GM18909 (cell line): Measurements from ENCODE around the gene GDNF.
"Not testable (repeated sequence)": the region's sequence is repeated elsewhere in the genome, so short reads cannot be mapped to it uniquely, and the experiment has no call there.

Experiments
- ATAC-seq: cut with Tn5 transposase; IDR thresholded peaks from one replicate; pipeline ENCODE4 v1.9.1; 2021; ENCODE audit warnings: mild to moderate bottlenecking; ENCODE audit not compliant: unreplicated experiment, poor library complexity

GDNF gene

DNA sequence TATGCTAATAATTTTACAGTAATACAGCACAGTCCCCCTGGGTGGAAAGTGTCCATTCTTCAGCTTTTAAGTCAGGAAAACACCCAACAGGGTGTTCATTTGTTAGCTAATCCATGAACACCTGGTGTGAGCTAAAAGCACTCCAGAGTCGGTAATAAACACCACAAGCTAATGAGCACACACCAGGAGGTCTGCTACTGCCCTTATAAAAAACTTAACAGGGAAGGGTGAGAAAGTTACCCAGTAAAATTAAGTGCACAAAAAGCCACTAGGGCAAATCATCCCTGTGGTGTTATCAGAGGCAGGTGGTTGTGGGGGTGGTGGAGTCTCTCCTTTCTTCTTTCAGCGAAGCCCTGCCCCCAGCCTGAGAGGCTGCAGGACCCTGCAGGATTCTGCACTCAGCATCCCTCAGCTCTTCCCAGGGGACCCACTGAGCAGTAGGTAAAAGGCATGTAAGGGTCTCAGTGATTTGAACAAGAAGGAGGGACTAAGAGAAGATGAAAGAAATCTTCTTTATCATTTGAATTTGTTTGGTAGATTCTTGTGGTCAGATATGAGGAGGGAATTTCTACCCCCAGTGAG is 14.4 kb downstream of the GDNF start:
- ATAC-seq: no peak

- ATAC-seq: no peak
Measured at GRCh38 chr5:37823433-37824152, 16.2 kb downstream of the GDNF start.

- ATAC-seq: no peak
Measured at GRCh38 chr5:37816883-37817282, 23.0 kb downstream of the GDNF start.

DNA sequence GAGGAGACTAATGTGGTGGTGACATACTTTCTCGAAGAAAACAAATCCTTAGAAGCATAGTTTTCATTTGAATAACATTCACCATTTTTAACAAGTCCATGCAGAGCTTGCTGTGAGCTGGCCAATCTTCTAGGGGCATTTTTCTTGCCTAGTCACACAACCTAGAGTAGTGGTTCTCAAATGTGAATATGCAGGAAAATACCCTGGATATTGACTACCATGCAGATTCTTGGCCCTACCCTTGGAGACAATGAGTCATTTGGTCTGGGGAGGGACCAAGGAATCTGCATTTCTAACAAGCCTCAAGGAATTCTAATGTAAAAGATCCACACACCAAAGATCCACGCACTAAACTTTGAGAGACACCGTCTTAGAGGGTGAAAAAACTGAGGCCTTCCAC is 23.5 kb downstream of the GDNF start:
- ATAC-seq: no peak

- no peak for ATAC-seq
Measured at GRCh38 chr5:37815913-37816312, 23.9 kb downstream of the GDNF start.

- peak; percentile 33 for ATAC-seq
Measured at GRCh38 chr5:37814699-37815098, 25.1 kb downstream of the GDNF start.

DNA sequence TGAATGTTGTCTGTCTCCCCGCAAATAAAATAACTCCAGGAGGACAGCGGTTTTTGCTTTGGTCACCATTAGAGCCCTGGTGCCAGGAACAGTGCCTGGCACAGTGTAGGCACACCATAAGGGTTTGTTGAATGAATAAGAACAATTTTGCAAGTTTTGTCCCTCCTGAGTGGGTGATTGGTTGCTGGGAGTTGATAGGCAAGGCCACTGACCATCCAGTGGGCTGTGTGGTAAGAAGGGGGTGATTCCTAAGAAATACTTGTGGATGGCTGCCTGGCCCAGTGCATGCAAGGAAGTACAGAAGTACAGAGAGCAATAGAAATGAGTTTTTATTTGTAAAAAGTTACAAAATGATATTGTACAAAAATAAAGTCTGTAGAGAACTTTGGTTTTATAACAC is 27.5 kb downstream of the GDNF start:
- ATAC-seq: no peak

- ATAC-seq: no peak
Measured at GRCh38 chr5:37811866-37812265, 28.0 kb downstream of the GDNF start.

GRCh38 chr5:37810311-37810710 is 29.5 kb downstream of the GDNF start:
- ATAC-seq: no peak

GRCh38 chr5:37808945-37809344 is 30.9 kb downstream of the GDNF start:
- no peak for ATAC-seq

DNA sequence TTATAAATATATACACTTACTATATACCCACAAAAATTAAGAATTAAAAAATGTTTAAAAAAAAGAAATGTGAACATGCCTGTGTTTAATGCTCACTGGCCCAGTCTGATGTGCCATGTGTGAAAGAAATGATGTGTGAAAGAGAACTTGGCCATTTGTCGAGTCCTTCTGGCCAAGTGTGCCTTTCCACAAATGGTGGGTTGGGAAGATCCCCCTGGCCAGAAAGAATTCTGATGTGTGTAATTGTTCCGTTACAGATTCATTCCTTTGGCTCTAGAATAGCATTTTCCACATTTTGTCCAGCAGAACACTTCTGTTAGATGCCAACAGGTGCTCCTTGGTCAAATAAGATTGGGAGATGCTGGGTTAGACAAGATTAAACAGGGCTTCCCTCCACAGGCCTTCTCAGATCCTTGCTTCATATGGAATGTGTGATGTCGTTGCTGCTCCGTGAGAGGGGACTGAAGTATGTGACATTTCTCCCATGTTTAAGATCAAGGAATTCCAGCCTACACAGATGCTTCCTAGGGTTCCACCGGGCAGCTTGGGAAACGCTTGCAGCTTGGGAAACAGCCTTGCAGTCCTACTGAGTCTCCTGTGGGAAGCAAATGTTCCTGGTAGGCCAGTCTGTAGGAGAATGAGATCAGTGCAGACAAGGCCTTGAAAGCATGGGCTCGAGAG is 32.1 kb downstream of the GDNF start:
- ATAC-seq: no peak

DNA sequence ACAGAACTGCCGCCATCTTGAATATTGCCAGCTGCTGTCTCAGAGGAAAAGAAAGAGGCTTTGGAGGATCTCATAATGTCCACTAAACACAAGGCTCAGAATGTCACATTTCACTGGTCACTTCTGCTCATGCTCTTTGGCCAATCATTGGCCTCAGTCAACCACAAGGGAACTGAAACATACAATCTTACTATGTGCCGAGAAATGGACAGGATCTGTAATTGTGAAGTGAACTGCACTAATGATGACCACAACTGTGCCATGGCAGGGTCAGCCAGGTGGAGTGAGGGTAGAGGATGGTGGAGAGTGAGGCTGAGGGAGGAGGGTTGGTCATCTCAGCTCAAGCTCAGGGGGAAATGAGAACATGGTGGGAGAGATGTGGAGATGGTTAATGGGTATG is 32.8 kb downstream of the GDNF start:
- peak; percentile 46 for ATAC-seq

GRCh38 chr5:37806476-37806875 is 33.4 kb downstream of the GDNF start:
- no peak for ATAC-seq

GRCh38 chr5:37806016-37806415 is 33.8 kb downstream of the GDNF start:
- ATAC-seq: no peak

GRCh38 chr5:37804401-37804800 is 35.4 kb downstream of the GDNF start:
- ATAC-seq: no peak

GRCh38 chr5:37803487-37803886 is 36.4 kb downstream of the GDNF start:
- no peak for ATAC-seq

GRCh38 chr5:37801521-37801920 is 38.3 kb downstream of the GDNF start:
- no peak for ATAC-seq

DNA sequence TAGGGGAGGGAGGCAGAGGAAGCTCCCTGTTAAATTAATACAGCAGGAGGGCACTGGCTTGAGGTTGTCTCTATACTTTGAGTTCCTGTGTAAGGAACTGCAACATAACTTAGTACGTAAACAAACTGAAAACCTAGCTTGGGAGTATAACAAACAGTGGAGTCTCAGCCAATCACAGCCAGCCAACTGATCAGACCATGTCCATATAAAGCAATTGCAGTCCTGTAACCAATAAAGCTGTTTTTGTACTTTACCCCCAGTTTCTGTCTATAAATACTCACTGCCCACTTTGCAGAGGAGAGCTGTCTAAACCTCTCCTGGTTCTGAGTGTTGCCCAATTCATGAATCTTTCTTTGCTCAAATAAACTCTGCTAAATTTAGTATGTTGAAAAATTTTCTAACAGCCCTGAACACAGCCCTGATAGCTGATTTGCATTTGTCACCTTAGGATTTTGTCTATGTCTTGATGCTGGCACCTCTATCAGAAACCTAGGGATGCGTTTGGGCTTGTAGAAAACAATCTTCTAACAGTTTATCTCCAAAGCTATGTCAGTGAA is 39.9 kb downstream of the GDNF start:
- no peak for ATAC-seq

DNA sequence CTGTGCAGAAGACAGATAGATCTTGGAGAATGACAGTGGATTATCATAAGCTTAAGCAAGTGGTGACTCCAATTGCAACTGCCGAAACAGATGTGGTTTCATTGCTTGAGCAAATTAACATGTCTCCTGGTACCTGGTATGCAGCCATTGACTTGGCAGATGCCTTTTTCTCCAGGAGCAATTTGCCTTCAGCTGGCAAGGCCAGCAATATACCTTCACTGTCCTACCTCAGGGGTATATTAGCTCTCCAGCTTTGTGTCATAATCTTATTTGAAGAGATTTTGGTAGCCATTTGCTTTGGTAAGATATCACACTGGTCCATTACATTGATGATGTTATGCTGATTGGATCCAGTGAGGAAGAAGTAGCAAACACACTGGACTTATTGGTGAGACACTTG is 43.4 kb downstream of the GDNF start:
- ATAC-seq: not testable (repeated sequence)

GRCh38 chr5:37795292-37795691 is 44.5 kb downstream of the GDNF start:
- not testable (repeated sequence) for ATAC-seq

- ATAC-seq: no peak
Measured at GRCh38 chr5:37792975-37793631, 46.7 kb downstream of the GDNF start.
